Adipocyte (in vitro differentiated cells): ENCODE results near the gene SCN10A.

Source experiments
- DNase-seq: peaks from one replicate; pipeline ENCODE4 v3.0.0-alpha.2; 2015; ENCODE audit warnings: low read depth
- H3K27me3 ChIP-seq: replicated peaks from 2 replicates; pipeline ENCODE4 v1.7.0; 2013; ENCODE audit warnings: mild to moderate bottlenecking, low read length, moderate library complexity; ENCODE audit not compliant: control insufficient read depth, insufficient read depth
- H3K36me3 ChIP-seq: 2 replicates; pipeline ENCODE4 v1.7.0; 2013; ENCODE audit warnings: low read length, mild to moderate bottlenecking, moderate library complexity; ENCODE audit not compliant: control insufficient read depth, insufficient read depth, severe bottlenecking
- H3K4me1 ChIP-seq: 2 replicates; pipeline ENCODE4 v1.7.0; 2013; ENCODE audit warnings: mild to moderate bottlenecking, low read length, moderate library complexity; ENCODE audit not compliant: control insufficient read depth, insufficient read depth
- H3K4me3 ChIP-seq: 2 replicates; pipeline ENCODE4 v1.7.0; 2013; ENCODE audit warnings: mild to moderate bottlenecking, low read length, moderate library complexity
- H3K9ac ChIP-seq: 2 replicates; pipeline ENCODE4 v1.7.0; 2013; ENCODE audit warnings: mild to moderate bottlenecking, low read length, moderate library complexity
- H3K9me3 ChIP-seq: 2 replicates; pipeline ENCODE4 v1.7.0; 2013; ENCODE audit warnings: mild to moderate bottlenecking, low read length, moderate library complexity; ENCODE audit not compliant: control insufficient read depth

SCN10A gene

DNA sequence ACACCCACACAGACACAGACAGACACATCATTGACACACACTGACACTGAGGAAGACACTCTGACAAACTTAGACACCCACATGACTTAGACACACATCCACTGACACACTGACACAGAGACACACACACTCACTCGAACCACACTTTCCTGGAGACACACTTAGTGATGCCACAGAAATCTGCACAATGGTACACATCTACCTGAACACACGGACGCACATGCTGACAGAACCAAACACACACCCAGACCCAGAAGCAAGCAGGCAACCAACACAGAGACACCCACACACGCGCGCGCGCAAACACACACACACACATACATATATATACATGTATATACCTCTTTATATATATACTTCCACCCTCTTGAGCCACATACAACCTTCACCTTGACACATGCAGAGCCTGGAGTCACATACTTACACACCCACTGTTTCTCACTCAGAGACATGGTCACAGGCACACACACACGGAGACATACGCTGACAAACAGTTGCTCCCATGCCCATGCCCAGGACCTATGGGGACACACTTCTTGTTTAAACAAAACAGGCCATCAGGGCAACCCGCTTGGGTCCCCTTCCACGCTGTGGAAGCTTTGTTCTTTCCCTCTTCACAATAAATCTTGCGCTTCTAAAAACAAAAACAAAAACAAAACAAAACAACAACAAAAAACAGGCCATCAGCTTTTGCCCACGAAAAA lies 165.6 kb downstream of the SCN10A start:
- peaks cover 4% of the 10 kb centered on the region for H3K4me1 ChIP-seq
- H3K36me3 ChIP-seq, result no peaks in the 10 kb centered on the region
- peak overlapping the region; percentile 72 for H3K4me3 ChIP-seq
- DNase-seq, result no peak
- H3K9ac ChIP-seq, result no peak overlapping the region
- H3K9me3 ChIP-seq, result peaks cover 13% of the 10 kb centered on the region
- H3K27me3 ChIP-seq, result peaks cover 57% of the 10 kb centered on the region

DNA sequence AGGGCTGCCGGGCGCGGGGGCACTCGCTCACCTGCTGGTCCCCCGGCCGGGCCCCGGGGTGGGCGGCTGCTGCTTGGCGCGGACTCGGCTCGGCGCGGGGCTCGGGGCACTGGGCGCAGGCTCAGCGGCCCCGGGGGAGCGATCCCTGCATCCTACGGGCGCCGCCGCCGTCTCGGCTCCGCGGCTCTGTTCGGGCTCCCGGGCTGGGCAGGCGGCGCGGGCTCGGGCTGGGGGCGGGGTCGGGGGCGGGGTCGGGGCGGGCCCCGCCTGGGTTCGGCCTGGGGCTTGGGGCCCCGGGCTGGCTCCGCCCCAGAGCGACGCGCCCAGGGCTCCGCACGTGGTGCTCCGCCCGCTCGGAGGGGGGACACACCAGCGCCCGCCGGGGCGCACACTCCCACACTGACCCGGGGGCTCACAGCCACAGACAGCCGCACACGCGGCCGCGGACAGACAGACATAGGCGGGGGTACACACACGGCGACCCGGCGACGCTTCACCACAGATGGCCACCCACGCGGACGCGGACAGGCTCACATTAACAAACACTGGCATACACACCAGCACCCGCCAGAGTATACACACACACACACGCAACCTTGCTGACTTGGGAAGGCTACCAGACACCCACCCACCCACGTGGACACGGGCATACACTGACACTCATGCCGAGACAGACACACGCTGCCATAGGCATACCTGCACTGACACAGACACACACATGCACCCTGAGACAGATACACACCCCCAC lies 166.3 kb downstream of the SCN10A start, which contains the start of gene SCN5A:
TSS of gene SCN5A (minus strand) at position 188 of the 748 bp plus-strand sequence. CDS start 16,380 bp downstream, outside the sequence.
- Histone ChIP-seq H3K4me1 (peaks cover 4% of the 10 kb centered on the region), H3K4me3 (peak within 1 kb of the TSS; percentile 72), H3K36me3 (no peaks in the 10 kb centered on the region), H3K9ac (peak within 1 kb of the TSS; percentile 41), H3K9me3 (peaks cover 13% of the 10 kb centered on the region), H3K27me3 (peaks cover 61% of the 10 kb centered on the region)
- peak; percentile 68 for DNase-seq

DNA sequence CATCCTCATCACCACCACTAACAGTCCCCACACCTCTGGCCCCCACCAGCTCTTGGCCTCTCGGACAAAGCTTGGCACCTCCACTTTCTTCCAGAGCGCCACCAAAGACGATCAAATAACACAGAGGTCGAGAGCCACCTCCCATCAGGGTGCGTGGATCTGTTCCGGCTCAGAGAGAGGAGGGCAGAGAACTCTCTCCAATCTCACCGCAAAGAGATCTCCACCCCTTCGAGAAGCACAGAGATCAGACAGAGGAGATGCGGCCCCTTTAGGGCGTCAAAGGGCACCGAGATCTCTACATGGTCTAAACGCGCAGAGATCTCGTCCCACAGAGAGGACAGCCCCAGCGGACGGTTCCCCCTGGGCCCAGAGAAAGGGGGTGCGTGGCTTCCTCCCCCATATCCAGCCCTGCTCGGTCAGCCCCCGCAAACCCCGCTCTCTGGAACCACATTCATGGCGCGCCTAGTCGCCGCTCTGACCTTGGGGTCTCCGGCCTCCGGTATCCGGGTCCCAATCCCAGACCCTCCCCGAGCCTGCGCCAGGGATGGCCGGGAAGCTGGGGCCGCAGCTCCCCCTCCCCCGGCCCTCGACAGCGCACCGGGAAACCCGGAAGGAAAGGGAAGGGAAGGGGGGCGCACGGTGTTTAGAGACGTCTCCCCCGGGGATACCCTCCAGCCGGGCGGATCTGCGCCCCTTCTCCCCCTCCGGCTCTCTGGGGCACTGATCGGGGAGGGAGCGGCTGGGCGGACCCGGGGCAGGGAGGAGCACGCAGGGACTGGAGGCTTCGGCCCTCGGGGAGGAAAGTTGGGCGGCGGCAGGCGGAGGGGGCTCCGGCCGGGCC lies 167.1 kb downstream of the SCN10A start:
- Histone ChIP-seq H3K36me3 (no peaks in the 10 kb centered on the region), H3K27me3 (peaks cover 69% of the 10 kb centered on the region), H3K4me3 (peak overlapping the region; percentile 69), H3K4me1 (peaks cover 4% of the 10 kb centered on the region), H3K9me3 (peaks cover 13% of the 10 kb centered on the region), H3K9ac (peak overlapping the region; percentile 16)
- no peak for DNase-seq

DNA sequence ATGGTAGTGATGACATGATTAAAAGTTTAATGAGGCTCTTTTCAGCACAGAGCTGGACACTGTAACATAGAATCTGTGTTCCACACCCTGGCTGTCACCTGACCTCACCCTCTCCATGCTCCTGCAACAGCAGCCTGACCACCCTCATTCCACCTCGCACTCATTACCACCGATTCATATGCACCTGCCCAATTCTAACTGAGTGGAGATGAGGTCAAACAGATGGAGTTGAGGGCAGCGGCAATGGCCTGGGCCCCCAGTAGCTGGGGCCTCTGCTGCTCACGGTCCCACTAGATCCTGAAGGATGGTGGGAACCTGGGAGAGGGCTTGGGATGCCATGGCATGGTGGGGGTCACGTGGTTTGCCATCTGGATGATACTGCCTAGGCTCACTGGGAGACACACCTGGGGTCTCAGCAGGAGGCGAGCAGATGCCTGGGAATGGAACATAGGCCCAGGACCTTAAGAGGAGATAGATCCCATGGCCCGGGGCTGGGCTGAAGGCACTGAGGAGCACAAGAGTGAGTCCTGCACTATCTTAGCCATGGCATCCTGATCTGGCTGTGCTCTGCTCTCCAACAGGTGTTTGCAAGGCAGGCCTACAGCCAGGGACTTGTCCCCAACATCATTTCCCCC lies 167.9 kb downstream of the SCN10A start:
- peaks cover 4% of the 10 kb centered on the region for H3K4me1 ChIP-seq
- H3K36me3 ChIP-seq, result no peaks in the 10 kb centered on the region
- H3K4me3 ChIP-seq, result no peak overlapping the region
- H3K9me3 ChIP-seq, result peaks cover 10% of the 10 kb centered on the region
- no peak overlapping the region for H3K9ac ChIP-seq
- peaks cover 68% of the 10 kb centered on the region for H3K27me3 ChIP-seq
- no peak for DNase-seq

DNA sequence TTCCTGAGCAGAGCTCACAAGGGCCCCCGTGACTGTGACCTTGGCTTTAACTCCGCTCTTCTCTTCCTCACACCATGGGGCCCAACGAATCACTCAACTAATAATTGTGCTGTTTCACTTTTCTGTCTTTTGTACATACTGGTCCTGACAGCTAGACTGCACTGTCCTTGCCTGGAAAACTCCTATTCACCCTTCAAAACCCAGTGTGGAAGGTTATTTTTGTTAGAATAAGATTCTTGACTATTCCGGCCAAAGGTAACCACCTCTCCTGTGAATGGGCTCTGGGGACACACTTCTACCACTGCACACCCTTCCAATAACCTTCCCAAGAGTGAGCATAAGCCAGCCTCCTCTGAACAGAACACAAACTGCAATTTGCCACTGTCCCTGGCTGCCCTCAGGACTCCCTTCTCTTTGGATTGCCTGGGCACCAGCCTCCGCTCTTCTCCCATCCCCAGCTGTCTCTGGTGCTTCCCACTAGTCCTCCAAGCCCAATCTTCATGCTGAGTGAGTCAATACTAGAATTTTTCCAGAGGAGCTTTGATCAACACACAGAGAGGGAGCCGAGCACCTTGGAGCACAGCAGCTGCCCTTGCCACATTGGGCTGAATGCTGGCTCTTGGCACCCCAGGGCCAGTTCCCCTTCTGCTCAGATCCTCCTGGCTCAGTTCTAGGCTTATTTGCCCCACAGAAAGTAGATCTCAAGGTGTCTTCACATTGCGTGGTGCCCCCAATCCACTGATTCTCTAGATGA lies 168.6 kb downstream of the SCN10A start:
- no peak overlapping the region for H3K4me3 ChIP-seq
- no peak for DNase-seq
- H3K4me1 ChIP-seq, result peaks cover 4% of the 10 kb centered on the region
- H3K9ac ChIP-seq, result no peak overlapping the region
- peaks cover 71% of the 10 kb centered on the region for H3K27me3 ChIP-seq
- H3K9me3 ChIP-seq, result peaks cover 4% of the 10 kb centered on the region
- no peaks in the 10 kb centered on the region for H3K36me3 ChIP-seq
